Bronchial epithelial cell (primary cell): ENCODE data around the gene TPRG1. TPM values are rescaled to one million over a fixed set of nuclear protein-coding genes. Genes with fewer than 3 reads are reported as not detected.

Source experiments
- DNase-seq: peaks from one replicate; pipeline ENCODE4 v3.0.0-alpha.2; 2010; ENCODE audit warnings: low read depth
- FAIRE-seq: peaks from 2 replicates; lab custom pipeline; 2011; peaks lifted over from hg19 to GRCh38; lab: Jason Lieb, UNC
- H3K27me3 ChIP-seq: 2 replicates; pipeline ENCODE4 v1.5.1; 2011; ENCODE audit warnings: low read length; ENCODE audit not compliant: control insufficient read depth, insufficient read depth
- H3K36me3 ChIP-seq: 2 replicates; pipeline ENCODE4 v1.5.1; 2011; ENCODE audit warnings: low read length; ENCODE audit not compliant: control insufficient read depth, insufficient read depth
- H3K4me3 ChIP-seq: 2 replicates; pipeline ENCODE4 v1.5.1; 2011; ENCODE audit warnings: mild to moderate bottlenecking, low read depth, low read length, control low read depth
- total RNA-seq: library from RNA; depleted of rRNA; stranded (reverse); fragments of >200 nt; gene quantifications from 2 replicates; pipeline ENCODE4 v1.2.1, GENCODE V29; 2014
- TF ChIP-seq, protein P1 (sequence below): IDR thresholded peaks from 2 replicates; pipeline ENCODE4 v1.5.1; 2011; ENCODE audit warnings: mild to moderate bottlenecking, moderate library complexity, low read length, control low read depth, inconsistent platforms; ENCODE audit not compliant: insufficient read depth, severe bottlenecking

TPRG1 gene
- total RNA-seq, 1 donor from 2014 or later: 1.6 TPM

DNA sequence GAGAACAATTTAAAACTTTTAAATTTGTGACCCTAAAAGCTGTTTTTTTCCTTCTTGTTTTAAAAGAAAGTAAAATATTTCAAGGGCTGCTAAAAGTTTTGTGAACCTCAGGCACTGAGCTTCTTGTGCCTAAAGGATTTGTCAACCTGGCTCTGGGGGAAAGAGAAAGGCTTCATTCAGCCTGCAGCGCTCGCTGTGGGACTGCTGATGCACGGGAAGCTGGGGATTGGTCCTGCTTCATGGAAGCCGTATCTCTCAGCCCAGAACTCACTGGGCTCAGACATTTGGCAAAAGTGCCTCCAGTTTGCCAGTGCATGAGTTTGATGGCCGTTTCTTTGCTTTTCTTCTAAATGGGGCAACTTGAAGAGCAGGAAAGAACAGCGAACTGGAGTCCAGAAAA, 30.8 kb downstream of the TPRG1 start:
- no peak overlapping the region for H3K4me3 ChIP-seq
- FAIRE-seq: no peak
- no peak for DNase-seq
- no peaks in the 10 kb centered on the region for H3K36me3 ChIP-seq
- TF ChIP-seq, protein P1, sequence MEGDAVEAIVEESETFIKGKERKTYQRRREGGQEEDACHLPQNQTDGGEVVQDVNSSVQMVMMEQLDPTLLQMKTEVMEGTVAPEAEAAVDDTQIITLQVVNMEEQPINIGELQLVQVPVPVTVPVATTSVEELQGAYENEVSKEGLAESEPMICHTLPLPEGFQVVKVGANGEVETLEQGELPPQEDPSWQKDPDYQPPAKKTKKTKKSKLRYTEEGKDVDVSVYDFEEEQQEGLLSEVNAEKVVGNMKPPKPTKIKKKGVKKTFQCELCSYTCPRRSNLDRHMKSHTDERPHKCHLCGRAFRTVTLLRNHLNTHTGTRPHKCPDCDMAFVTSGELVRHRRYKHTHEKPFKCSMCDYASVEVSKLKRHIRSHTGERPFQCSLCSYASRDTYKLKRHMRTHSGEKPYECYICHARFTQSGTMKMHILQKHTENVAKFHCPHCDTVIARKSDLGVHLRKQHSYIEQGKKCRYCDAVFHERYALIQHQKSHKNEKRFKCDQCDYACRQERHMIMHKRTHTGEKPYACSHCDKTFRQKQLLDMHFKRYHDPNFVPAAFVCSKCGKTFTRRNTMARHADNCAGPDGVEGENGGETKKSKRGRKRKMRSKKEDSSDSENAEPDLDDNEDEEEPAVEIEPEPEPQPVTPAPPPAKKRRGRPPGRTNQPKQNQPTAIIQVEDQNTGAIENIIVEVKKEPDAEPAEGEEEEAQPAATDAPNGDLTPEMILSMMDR: no peak
- peaks cover 1% of the 10 kb centered on the region for H3K27me3 ChIP-seq

DNA sequence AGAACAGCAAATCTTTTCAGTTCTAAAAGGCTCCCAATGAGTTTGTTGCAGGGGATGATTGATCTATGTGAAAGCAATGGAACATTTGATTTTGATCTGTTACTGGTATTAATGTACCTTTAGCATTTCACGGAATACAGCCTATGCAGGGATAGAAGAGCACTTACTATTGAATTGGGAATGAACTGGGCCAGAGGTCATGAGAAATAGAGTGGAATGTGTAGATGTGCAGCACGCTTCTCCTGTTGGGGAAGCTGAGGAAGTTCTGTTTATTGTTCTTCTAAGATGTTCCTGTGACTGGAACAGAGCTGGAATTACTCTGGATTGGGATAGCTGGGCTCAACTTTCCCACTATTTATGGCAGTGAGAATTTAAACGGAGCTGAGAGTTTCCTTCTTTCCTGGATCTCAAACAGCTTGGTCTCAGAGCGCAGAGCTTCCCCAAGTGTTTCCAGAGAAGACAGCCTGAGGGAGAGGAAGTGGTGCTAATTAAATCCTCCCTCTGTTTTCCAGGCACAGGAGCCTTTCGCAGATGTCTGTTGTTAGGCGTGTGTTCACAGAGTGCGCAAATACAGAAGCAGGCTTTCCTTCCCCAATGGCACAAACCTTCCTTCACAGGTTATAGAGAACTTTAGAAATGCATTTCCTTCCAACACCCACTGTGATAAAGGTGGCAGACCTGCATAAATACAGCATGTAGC, 32.5 kb downstream of the TPRG1 start:
- no peak for FAIRE-seq
- TF ChIP-seq, protein P1: no peak
- no peak for DNase-seq
- H3K4me3 ChIP-seq: no peak overlapping the region
- H3K36me3 ChIP-seq: no peaks in the 10 kb centered on the region
- peaks cover 4% of the 10 kb centered on the region for H3K27me3 ChIP-seq

DNA sequence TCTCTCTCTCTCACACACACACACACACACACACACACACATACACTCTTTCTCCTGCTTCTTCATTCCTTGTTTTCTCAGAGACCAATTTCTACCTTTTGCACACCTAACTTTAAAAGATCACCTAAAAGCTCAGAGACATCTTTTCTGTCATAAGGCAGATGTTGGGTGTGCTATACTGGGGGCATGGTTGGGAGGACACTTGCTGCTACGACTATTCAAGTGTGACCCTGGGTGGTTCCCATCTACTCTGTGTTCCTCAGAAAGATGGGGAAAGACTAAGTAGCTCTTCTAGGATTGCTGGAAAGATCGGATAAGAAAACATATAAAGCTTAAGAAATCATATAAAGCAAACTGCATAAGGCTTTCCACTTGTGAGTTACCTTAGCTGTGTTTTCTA, 33.2 kb downstream of the TPRG1 start:
- no peak overlapping the region for H3K4me3 ChIP-seq
- no peak for DNase-seq
- peaks cover 4% of the 10 kb centered on the region for H3K27me3 ChIP-seq
- no peak for FAIRE-seq
- H3K36me3 ChIP-seq: no peaks in the 10 kb centered on the region
- TF ChIP-seq, protein P1: no peak

DNA sequence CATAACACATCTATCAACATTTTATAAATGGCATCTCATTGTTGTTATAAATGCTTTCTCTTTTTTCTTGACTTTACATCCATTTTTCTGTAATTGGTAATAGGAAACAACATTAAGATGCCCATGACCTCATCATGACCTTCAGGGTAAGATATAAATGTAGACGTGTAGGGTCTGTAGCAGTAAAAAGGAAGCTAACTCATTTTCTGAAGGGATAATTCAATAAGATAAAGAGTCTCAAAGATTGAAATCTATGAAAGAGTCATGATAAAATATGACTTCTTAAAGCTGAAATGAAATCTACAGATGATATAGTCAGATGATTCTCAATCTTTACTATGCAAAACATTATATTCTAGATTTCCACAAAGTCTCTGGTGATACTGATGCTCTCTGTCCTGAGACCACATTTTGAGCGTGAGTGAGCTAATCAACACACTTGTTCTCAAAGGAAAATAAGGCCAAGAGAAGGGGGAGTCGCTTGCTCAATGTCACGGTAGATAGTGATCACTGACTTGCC, 38.5 kb downstream of the TPRG1 start:
- peaks cover 4% of the 10 kb centered on the region for H3K27me3 ChIP-seq
- TF ChIP-seq, protein P1: no peak
- no peak overlapping the region for H3K4me3 ChIP-seq
- FAIRE-seq: no peak
- no peaks in the 10 kb centered on the region for H3K36me3 ChIP-seq
- DNase-seq: no peak

DNA sequence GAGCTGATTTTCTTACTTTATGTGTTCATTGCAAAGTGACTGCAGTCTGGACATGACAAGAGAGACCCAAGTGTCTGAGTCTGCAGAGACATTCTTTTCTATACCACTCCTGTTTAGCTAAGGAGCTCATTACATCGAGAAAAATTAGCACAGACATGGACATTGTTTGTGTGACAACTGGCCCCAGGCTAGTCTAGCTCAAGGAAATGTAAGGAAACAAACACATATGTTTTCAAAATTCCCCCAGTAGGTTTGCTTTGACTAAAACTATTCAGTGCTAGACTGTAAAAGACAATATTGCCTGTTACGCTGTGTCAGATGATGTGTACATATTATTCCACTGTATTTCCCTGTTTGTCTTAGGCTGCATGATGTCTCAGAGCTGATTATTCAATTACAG, 40.9 kb downstream of the TPRG1 start:
- Histone ChIP-seq H3K36me3 (no peaks in the 10 kb centered on the region), H3K4me3 (no peak overlapping the region), H3K27me3 (peaks cover 2% of the 10 kb centered on the region)
- no peak for FAIRE-seq
- TF ChIP-seq, protein P1: no peak
- DNase-seq: no peak
